ENCODE measurements around the gene PRKAR1A. TPM values are rescaled to one million over a fixed set of nuclear protein-coding genes. Genes with fewer than 3 reads are reported as not detected.
"Not testable (repeated sequence)": the region's sequence is repeated elsewhere in the genome, so short reads cannot be mapped to it uniquely, and the experiment has no call there.

The PRKAR1A gene
- total RNA-seq, 4 donors from 2014 or later, result 63.4 to 197 (median 88.9) TPM

GRCh38 chr17:68512960-68513474 is 787 bp downstream of the PRKAR1A start:
- peak in 1 of 3 donors; percentile 60 for DNase-seq
- TF ChIP-seq POLR2A (IDR thresholded peaks at IDR 0.05) (no peak), CTCF (IDR thresholded peaks at IDR 0.05) (no peak)
- H3K4me3 ChIP-seq, result peak overlapping the region; percentile 74 to 95 (median 90)
- no peaks in the 10 kb centered on the region for H3K27me3 ChIP-seq
- peaks cover 0 to 22% (median 0%) of the 10 kb centered on the region in 4 donors for H3K4me1 ChIP-seq
- peak overlapping the region; percentile 93 to 99 (median 98) for H3K27ac ChIP-seq
- peaks cover 0 to 26% (median 0%) of the 10 kb centered on the region in 3 donors for H3K36me3 ChIP-seq
- H3K9me3 ChIP-seq, result no peaks in the 10 kb centered on the region

- no peak for TF ChIP-seq CTCF (IDR thresholded peaks at IDR 0.05)
- no peak for TF ChIP-seq POLR2A (IDR thresholded peaks at IDR 0.05)
- Histone ChIP-seq H3K9me3 (no peaks in the 10 kb centered on the region), H3K4me3 (peak overlapping the region in 3 of 4 donors; percentile 74 to 95 (median 86)), H3K27me3 (no peaks in the 10 kb centered on the region), H3K27ac (peak overlapping the region in 2 of 4 donors; percentile 93 to 99), H3K4me1 (peaks cover 0 to 26% (median 0%) of the 10 kb centered on the region in 4 donors), H3K36me3 (peaks cover 0 to 33% (median 0%) of the 10 kb centered on the region in 3 donors)
- no peak for DNase-seq
Observed at GRCh38 chr17:68513932-68514331, 1.7 kb downstream of the PRKAR1A start.

- Histone ChIP-seq H3K4me1 (peaks cover 0 to 26% (median 0%) of the 10 kb centered on the region in 4 donors), H3K27me3 (no peaks in the 10 kb centered on the region), H3K4me3 (peak overlapping the region in 1 of 4 donors; percentile 4), H3K27ac (peak overlapping the region in 1 of 4 donors; percentile 7), H3K9me3 (no peaks in the 10 kb centered on the region), H3K36me3 (peaks cover 0 to 33% (median 0%) of the 10 kb centered on the region in 3 donors)
- TF ChIP-seq POLR2A (IDR thresholded peaks at IDR 0.05) (no peak), CTCF (IDR thresholded peaks at IDR 0.05) (no peak)
- DNase-seq, result no peak
Observed at GRCh38 chr17:68514831-68515635, 2.8 kb downstream of the PRKAR1A start.

GRCh38 chr17:68516732-68517131 is 4.5 kb downstream of the PRKAR1A start:
- no peak for TF ChIP-seq POLR2A (IDR thresholded peaks at IDR 0.05)
- TF ChIP-seq CTCF (IDR thresholded peaks at IDR 0.05), result no peak
- H3K27me3 ChIP-seq, result no peaks in the 10 kb centered on the region
- H3K4me3 ChIP-seq, result no peak overlapping the region
- H3K36me3 ChIP-seq, result peaks cover 0 to 33% (median 0%) of the 10 kb centered on the region in 3 donors
- peaks cover 0 to 21% (median 0%) of the 10 kb centered on the region in 4 donors for H3K4me1 ChIP-seq
- H3K9me3 ChIP-seq, result no peaks in the 10 kb centered on the region
- H3K27ac ChIP-seq, result no peak overlapping the region
- no peak for DNase-seq

GRCh38 chr17:68517605-68518004 is 5.4 kb downstream of the PRKAR1A start:
- H3K27me3 ChIP-seq, H3K4me3 ChIP-seq, H3K27ac ChIP-seq, DNase-seq, H3K9me3 ChIP-seq: not testable (repeated sequence)
- Histone ChIP-seq H3K36me3 (peaks cover 0 to 36% (median 0%) of the 10 kb centered on the region in 3 donors), H3K4me1 (peaks cover 0 to 21% (median 0%) of the 10 kb centered on the region in 4 donors)

All from Peyer's patch (tissue), 4 donors.